ENCODE results near the gene ZFP36L1.
"Not testable (repeated sequence)": the region's sequence is repeated elsewhere in the genome, so short reads cannot be mapped to it uniquely, and the experiment has no call there.

ZFP36L1 gene

DNA sequence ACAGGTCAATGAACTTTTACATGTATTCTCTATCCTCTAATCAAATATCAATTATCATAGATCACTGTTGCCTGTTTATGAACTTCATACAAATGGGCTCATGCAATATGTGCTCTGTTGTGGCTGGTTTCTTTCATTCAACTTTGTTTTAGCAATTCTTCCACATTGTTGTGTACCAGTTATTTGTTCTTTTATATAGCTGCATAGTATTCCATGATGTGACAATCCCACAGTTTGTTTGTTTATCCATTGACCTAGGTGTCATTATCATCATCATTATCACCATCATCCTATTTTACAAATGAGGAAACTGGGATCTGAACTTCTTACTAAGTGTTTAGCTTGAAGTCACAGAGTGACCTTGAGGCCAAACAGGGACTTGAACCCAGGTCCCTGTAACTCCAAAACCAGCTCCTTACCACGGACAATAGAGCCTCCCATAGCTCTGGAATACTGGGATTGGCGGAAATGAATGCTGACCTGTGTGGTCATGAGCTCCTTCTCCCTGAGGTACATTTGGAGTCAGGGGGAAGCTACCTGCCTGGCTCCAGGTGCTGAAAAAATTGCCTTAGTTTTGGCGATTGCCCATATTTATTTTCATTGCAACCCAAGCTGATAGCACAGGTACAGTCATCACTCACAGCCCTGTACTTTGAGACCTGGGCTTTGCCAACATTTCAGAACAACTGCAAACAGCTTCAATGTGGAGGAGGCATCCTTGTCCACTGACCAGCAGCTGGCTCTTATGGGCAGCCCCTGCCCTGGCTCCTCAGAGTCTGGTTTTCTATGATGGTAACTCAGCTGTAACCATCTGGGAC is 9.2 kb downstream of the ZFP36L1 start:
- DNase-seq, result no peak

DNA sequence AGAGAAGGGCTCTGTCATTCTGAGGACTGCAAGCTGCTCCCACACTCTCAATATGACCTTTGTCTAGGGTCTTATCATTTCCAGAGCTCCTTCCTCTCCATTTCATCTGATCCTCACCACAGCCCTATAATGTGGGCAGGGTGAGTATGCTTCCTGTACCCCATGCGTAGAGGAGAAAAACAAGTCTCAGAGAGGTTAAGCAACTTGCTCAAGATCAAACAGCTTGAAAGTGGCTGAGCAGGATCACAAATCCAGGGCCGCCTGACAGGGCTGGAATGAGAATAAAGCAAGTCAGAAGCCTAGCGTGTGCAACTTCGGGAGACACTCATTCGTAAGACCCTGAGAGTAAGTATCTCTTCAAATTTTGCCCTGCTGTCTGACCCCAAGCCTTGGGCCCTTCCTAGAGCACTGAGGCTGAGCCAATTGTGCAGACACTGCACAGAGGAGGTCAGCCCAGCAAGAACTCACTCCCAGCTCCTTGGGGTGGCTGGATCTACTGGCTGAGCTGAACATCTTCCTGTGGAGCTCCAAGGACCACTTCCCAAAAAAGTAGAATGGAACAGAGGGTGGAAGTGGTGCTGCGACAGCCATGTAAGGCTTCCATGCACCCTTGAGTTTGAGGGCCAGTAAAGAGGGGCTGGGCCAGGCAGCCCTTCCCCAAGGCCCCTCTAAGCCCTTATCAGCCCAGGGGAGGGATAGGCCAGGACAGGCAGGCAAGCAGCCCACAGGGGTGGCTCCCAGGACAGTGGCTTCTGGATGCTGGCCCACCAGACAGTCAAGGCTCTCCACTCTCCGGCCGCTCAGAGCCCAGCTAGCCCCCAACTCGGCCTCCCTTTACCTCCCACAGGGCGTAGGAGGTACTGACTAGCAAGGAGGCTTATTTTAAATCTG is 10.5 kb downstream of the ZFP36L1 start:
- DNase-seq, result no peak

DNA sequence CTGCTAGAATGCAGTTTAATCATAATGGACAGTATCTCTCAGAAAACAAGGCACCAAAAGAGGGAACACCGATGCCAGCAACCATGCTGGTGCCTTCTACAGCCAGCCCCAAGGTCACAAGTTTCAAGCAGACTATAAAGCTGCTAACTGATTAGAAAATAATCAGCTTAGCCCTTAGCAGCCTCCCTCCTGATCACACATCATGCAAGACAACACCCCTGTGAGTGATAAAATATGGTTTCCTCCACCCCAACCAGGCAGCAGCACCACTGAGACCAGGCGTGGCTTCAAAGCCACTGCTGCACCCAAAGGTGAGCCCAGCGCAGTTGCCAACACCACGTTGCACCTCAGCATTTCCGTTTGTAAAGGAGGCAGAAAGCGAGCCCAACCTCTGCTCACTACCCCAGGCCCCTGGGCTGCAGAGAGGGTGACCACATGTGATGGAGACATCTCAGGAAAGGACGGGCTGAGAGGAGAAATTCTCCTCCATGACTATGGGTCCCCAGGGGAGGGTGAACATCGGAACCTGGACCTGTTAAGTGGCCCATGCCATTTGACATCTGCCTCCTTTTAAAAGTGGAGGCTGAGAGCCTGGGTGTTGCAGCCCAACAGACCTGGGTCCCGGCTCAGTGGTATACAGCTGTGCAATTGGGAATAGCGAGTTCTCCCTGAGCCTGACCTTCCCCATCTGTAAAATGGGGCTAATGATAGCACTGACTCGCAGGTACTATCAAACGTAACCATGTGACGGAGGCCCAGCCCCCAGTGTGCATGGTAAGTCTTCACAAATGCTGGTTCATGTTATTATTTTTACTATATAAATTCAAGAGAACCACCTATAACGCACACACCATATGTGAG is 11.5 kb downstream of the ZFP36L1 start:
- DNase-seq, result no peak

DNA sequence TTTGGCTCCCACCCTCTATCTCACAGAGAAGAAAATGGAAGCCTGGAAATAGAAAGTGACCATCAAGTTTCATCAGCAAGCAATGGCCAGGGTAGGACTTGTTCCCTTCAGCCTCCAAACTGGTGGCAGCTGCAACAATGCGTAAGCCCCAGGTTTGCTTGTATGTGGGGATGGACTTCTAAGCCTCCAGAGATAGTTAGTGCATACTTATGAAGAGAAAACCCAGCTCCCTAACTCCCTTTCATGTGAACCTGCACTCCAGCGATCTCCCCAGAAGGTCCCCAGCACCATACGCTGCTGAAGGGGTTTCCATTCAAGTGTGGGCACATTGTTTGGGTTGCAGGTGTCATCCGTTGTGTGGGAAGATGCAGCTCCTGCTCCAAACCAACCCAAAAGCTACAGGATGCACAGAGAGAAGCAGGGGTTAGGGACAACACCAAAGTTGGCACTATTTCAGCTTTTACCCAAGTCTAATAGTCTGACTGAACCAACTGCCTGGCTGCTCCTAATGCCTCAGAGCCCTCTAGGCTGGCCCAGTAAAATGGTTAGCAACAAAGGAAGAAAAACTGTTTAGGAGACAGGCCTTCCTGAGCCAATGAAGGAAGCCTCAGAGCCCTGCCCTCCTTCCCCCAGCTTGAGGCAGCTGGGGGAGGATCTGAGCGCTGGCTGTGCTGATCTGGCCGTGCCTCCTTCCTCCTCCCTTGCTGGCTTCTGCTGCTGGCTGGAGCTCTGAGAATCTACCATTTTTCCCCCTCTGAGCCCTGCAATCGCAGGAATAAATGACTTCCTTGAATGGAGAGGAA is 12.3 kb downstream of the ZFP36L1 start:
- DNase-seq, result no peak

DNA sequence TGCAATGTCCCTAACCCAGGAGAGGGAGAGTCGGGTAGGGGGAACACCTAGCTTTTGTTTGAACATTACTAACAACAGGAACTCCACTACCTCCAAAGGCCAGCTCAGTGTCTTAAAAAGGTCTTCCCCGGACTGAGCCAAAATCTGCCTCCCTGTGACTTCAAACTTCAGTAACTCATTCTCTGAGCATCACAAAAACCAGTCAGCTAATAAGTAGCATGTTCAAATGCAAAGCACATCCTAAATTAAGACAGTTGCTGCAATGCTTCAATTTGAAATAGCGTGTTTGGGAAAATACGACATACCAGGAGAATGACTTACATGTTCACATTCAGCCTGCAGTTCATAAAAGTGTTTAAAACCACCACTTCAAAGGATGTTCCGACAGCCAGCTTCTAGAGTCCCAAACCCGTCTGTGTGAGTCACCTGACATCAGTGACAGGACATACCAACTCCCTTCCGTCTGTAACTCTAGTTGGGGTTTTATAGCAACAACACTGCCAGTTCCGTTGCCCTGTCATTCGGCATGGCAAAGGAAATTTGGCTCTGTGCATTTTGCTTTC is 13.0 kb downstream of the ZFP36L1 start:
- no peak for DNase-seq

DNA sequence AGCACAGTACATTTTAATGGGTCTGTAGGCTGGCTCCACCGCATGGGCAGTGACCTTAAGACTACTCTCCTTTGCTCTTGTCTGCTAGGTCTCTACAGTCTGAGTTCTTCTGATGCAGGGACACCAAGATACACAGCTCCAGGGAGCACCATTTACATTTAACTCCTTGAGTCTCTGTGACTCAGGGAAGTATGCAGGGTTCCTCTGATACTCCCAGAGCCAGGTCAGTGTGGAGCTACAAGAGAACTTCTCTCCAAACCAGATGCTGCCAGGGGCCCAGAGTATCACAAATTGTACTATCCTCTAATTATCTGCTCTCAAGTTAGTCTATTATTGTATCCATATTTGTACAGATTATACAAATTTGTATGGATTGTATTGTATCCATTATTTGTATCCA is 15.2 kb downstream of the ZFP36L1 start:
- no peak for DNase-seq

DNA sequence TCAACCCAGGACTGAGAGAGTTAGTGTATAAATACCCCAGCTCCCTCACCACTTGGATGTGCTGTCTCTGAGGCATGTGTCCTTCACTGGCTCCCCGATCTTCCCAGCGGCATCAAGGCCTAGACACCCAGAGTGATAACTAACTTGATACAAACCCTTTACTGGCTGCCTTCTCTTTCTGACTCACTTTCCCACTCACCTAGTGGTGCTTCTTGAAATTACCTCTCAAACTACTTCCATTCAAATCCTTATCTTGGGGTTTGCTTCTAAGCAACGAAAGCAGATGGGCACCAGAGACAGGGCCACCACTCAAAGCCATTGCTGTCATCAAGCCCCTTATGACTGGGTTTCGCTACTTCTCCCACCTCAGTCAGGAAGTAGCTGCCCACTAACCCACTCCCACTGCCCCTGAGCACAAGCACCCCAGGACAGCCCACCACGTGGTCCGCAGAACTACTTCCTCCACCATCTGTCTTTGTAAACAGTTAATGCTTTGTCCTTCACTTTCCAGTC is 17.2 kb downstream of the ZFP36L1 start:
- no peak for DNase-seq

DNA sequence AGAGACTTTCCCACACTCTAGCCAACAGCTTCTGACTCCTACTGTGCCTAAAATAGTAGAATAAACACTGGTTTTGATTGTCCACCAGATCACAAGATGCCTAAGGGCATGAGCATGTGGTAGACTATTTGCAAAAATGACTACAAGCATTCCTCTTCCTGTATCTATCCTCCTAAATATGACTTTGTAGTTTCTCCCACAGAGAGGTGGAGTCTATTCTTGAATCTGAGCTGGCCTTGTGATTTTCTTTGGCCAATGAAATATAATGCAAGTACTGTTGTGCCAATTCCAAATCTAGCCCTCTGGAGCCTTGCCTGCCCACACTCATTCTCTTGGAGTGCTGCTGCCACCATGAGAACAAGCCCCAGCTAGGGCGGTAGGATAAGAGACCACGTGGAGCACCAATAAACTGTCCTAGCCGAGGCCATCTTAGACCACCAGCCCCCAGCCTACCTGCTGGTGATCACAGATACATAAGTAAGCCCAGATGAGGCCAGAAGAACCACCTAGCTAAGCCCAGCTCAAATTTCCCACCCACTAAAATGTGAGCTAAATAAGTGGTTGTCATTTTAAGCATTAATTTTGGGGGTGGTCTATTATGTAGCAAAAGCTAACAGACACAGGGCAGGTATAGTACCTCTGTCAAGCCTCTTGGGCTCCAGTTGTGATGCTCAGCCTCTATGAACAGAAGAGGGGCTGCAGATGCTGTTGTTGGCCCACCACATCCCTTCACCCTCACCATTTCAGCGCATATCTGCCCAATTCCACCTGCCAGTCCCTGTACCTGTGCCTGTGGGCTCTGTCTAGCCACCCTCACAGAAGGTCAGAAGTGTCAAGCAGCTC is 17.9 kb downstream of the ZFP36L1 start:
- DNase-seq, result no peak

DNA sequence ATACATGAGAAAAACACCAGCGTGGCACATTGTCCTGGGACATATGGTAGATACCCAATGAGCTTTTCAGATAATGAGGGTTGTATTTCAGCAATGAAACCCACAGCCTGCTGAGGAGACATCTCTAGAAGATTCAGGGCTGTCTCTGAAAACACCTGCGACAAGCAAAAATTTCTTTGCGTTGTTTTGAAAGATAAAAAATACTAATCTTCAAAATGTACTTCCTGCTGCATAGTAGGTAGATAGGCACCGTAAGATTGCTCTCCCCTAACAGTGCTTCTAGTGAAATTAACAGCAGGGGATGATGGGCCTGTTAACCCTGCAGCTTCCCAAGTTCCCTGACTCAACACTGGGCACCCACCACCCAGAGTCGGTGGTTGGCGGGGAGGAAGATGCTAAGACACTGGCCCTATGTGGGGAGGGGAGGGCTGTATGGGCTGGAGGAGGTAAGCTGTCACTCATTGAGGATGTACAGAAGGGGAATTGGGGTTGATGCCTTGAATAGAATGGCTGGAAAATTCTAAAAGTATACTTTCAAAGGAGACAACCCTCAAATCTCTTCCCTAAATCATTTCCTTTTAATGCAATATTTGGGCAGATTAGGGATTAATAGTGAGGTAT is 20.0 kb downstream of the ZFP36L1 start:
- DNase-seq, result no peak

DNA sequence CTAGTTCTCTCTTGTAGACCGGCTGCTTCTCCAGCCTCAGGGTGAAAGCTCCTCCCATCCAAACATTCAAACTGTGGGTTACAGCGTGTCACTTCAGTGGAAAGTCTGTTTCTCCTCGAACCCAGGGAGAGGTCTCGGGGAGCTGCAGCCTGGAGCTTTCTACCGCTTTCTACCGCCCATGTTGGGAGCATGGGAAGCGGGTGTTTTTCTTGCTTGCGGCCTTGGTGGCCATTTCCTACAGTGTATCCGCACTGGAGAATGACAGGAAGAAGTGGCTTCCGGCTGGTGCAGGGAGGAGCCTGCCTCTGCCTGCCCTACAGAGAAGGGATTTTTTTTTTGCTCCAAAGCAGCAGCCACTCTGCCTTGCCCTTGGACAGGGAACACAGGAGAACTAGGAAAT is 21.2 kb downstream of the ZFP36L1 start:
- no peak for DNase-seq

DNA sequence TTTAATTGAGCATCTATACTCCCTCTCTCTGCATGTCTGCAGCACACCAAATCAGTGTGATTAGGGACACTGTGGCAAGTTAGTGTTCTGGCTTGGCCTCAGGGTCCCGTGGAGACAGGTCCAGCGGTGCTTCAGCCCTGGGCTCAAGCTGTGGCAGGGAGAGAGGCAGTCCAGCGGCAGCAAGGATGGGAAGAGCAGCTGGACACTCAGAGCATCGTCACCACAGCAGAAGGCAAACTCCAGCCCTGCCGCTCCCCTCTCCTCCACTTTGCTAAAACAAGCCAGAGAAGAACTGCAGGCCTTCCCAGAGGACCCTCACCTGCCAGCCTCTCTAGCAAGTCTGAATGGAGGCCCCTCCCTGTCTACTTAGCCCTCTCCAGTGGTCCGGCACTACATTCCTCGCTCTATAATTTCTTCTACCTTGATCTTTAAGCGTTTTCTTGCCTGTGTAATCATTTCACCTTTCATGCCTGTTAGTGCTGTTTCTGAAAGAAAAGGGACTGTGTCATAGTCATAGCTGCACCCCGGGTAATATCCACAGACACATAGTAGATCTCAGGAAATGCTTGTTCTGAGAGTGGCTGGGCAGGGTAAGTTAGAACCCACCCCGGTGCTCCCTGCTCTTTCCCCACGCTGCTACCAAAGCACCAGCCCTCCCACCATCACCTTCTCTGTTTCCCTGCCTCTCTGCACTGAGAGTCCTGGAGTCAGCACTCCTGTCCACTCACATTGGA is 22.1 kb downstream of the ZFP36L1 start:
- DNase-seq, result no peak

DNA sequence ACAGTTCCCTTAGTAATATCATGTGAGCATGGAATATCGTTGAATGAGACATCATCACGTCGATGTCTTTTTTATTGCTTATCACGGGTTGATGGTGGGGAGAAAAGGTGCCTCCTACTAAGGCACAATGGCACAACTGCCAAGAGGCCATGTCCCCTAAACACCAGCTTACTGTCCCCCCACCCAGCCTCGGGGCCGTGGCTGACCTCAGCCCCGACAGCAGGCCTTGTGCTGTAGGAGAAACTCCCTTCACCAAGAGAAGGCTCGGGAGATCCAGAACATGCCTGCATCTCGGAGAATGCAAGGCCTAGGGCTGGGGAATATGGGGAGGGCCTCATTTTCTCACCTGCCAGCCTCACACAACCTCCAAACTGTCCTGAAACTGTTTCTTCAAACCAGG is 22.8 kb downstream of the ZFP36L1 start:
- DNase-seq, result no peak

DNA sequence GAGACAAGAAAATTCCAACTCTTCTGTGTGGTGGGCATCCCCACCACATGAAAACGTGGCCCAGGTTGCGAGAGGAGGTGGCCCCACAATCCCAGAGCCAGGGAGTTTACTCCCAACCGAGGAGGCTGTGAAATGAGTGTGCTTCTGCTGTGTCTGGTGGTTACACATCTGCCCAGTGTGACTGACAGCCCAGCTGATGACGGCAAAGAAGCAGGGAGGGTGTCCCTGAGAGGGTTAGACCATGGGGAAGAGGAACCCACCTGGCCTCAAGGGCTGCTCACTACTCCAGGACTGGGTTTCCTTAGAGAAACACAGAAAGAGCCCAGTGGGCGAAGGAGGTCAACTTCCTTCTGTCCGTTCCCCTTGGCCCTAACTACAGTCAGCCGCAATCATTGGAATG is 24.6 kb downstream of the ZFP36L1 start:
- no peak for DNase-seq

DNA sequence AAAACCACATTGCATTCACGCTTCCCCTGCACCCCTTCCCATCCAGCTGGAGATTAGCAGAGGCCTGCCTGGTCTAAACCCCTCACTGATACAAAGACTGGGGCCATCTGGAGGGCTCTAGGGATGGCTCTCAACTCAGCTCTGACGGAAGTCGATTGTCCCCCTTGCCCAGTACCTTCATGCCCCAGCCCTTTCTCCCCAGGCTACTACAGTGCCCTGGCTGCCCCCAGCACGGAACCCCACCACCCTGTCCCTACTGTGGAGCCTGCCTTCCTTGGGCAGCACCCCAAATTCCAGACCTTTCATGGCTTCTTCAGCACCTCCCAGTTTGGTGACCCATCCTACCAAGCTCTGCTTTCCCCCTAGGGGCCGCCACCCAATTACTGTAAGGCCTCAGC is 25.6 kb downstream of the ZFP36L1 start:
- DNase-seq, result no peak

DNA sequence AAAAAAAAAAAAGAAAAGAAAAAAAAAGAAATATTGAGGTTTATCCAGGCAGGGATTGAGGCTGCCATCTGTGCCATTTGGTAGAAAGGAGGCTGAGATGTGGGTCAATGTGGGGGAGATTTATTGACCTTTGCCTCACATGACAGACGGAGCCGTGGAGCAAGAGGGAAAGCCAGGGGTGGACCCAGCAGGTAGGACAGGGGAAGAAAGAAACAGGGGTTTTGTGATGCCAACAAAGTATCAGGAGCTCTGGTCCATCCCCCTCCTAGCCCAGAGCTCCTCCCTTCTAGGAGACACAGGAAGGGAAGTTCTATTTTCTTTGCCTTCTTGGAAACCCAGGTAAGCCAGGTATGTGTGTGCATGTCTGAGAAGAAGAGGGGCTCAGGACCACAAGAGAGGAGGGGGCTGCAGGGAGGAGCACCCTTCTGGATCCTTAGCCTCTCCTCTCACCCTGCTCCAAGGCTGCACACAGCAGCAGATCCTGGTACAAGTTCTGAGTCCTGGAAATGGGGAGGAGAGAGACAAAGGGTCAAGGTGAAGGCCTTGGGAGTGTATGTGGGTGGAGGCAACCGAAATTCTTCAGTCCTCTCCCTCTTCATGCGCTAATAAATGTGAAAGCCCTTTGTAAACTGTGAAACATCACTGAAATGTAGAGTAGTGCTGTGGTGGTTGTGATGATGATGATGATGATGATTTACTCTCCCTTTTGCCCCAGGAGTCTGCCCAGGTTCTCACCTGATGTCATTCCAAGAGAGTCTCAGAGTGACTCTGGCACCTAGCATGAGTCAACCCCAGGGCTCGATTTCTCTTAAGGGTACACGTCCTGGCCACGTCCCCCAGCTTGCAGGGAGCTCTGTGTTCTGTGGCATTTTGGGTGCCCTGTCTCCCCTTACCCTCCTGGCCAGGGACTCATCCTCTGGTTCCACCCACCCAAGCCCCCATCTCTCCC is 26.3 kb downstream of the ZFP36L1 start:
- no peak for DNase-seq

DNA sequence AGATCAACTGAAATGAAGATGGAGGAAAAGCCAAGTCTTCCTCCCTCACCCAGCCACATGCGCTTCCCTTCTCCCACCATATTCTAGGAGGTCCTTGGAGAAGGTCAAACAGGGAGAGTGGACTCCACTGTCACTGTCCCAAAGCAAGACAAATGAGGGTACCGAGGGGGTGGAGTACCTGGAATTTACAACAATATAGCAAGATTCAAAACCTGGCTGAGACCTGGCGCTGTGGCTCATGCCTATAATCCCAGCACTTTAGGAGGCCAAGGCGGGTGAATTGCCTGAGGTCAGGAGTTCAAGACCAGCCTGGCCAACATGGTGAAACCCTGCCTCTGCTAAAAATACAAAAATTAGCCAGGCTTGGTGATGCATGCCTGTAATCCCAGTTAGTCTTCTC is 29.0 kb downstream of the ZFP36L1 start:
- not testable (repeated sequence) for DNase-seq

DNA sequence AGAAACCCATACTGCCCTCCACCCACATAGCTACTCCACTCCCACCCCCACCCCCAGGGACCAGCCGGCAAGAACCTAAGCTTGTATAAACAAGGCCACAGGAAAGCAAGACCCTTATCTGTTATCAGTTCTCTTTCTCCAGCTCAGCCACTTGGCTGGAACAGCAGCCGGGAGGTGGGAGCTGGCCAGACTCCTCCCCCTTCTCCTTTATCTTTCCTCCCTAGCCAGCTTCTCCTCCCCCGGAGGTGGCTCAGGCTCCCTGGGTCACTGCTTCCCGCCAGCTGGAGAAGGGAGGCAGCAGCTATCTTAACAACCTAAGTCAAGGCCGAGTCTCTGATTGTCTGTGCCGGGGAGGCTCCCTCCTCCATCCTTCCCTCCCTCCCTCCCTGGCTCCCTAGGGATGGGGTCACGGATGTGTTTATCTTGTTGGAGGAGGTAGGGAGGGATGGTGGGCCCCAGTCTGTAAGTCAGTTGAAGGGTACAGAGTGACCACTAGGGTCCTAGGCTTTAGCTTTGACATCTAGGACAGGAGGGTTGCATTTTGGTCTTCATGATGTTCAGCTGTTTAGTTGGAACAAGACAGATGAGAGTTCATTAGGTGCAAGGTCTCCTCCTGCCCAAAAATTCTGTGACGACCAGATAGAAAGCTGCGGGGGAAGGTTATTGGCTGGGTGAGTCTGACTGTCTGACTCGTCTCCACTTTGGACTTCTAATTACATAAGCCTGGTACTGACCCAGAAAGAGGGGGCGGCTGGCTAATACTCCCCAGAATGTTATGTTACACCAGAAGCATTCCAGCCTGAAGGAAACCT is 29.7 kb downstream of the ZFP36L1 start:
- no peak for DNase-seq

Data from NCI-H1048 (cell line).